Esophagus squamous epithelium (tissue), 5 donors: ENCODE results near the gene SLC7A9. TPM values are rescaled to one million over a fixed set of nuclear protein-coding genes. Genes with fewer than 3 reads are reported as not detected.

Source experiments
- DNase-seq: peaks from one replicate; lab custom pipeline; 2025; lab: John Stamatoyannopoulos, UW
- H3K27ac ChIP-seq, 4 donors: fragments of 200-600 bp; sonication (generic); one replicate each; pipeline ENCODE4 v1.5.1; 2016 to 2019; ENCODE audit warnings: mild to moderate bottlenecking in 1 of 4
- H3K27me3 ChIP-seq, 4 donors: fragments of 200-600 bp; sonication (generic); 1 replicate in 3 of 4; 2 replicates in 1 of 4; pipeline versions ENCODE4 v1.5.1 to v1.6.0; 2017 to 2021; ENCODE audit warnings: antibody characterized with exemption in 1 of 4
- H3K36me3 ChIP-seq, 3 donors: fragments of 200-600 bp; sonication (generic); one replicate each; pipeline ENCODE4 v1.5.1; 2016 to 2019
- H3K4me1 ChIP-seq, 3 donors: fragments of 200-600 bp; sonication (generic); one replicate each; pipeline ENCODE4 v1.5.1; 2017 to 2019
- H3K4me3 ChIP-seq, 4 donors: fragments of 200-600 bp; sonication (generic); 1 replicate in 3 of 4; 2 replicates in 1 of 4; pipeline ENCODE4 v1.5.1; 2016 to 2019; ENCODE audit warnings: mild to moderate bottlenecking in 2 of 4, moderate library complexity in 1 of 4
- H3K9me3 ChIP-seq, 3 donors: fragments of 200-600 bp; sonication (generic); one replicate each; pipeline ENCODE4 v1.5.1; 2016 to 2019
- POLR2A ChIP-seq, 4 donors: fragments of 450-650 bp; IDR thresholded peaks; one replicate each; pipeline ENCODE4 v1.6.1; 2017; ENCODE audit warnings: antibody characterized with exemption in 4 of 4, mild to moderate bottlenecking in 4 of 4, moderate library complexity in 3 of 4
- WGBS, 2 donors: methylation state at CpG; one replicate each; pipeline ENCODE4 v1.1.5; 2018; 5-methylcytosine and 5-hydroxymethylcytosine counted together
- intact Hi-C: fragments of 100-400 bp; cut with DNase I; formaldehyde crosslinking; loops from one replicate; pipeline ENCODE4 v1.15.0; 2022
- small RNA-seq, 4 donors: library from RNA; depleted of rRNA; stranded (forward); fragments of <200 nt; gene quantifications; one replicate each; pipeline ENCODE3, GENCODE V24; 2016
- total RNA-seq, 4 donors: library from RNA; depleted of rRNA; stranded (reverse); fragments of >200 nt; gene quantifications; one replicate each; pipeline ENCODE4 v1.1.0, GENCODE V29; 2016
- TF ChIP-seq, protein P1 (sequence below), 6 experiments: fragments of 450-650 bp in 4 of 6; fragments of 200-600 bp in 2 of 6; sonication (generic) in 2 of 6; IDR thresholded peaks; one replicate each; pipeline ENCODE4 v1.5.1; 2016 to 2019; ENCODE audit warnings: antibody characterized with exemption in 6 of 6, mild to moderate bottlenecking in 4 of 6, moderate library complexity in 4 of 6
- donor health status: DM: yes; HTN: yes; CAD: no.

SLC7A9 gene
- total RNA-seq, 4 donors from 2014 or later: 0.19 TPM; not detected in 3

DNA sequence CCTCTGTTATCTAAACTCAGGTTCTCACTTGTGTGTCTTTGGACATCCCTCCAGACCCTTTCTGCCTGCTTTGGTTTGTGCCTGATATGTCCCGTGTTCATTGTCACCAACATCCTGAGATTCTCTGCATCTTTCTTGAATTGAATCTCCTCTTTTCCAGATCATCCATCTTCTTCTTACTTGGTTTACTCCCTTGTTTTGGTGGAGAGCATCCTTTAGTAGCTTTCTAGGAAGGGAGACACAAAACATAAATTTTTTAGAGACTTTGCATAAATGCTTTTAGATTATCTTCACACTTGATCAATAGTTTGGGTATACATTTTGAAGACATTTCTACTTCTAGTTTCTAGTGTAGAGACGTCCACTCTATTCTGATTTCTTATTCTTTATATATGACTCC, 88.3 kb downstream of the SLC7A9 start:
- DNase-seq: no peak
- H3K36me3 ChIP-seq: no peaks in the 10 kb centered on the region
- H3K27me3 ChIP-seq: no peaks in the 10 kb centered on the region
- H3K4me1 ChIP-seq: peaks cover 0 to 3% (median under 1%) of the 10 kb centered on the region in 3 donors
- H3K4me3 ChIP-seq: no peak overlapping the region
- H3K9me3 ChIP-seq: peaks cover 0 to 6% (median 0%) of the 10 kb centered on the region in 3 donors
- intact Hi-C loops: no loop called here
- no peak for TF ChIP-seq POLR2A (IDR thresholded peaks at IDR 0.05)
- TF ChIP-seq, protein P1, sequence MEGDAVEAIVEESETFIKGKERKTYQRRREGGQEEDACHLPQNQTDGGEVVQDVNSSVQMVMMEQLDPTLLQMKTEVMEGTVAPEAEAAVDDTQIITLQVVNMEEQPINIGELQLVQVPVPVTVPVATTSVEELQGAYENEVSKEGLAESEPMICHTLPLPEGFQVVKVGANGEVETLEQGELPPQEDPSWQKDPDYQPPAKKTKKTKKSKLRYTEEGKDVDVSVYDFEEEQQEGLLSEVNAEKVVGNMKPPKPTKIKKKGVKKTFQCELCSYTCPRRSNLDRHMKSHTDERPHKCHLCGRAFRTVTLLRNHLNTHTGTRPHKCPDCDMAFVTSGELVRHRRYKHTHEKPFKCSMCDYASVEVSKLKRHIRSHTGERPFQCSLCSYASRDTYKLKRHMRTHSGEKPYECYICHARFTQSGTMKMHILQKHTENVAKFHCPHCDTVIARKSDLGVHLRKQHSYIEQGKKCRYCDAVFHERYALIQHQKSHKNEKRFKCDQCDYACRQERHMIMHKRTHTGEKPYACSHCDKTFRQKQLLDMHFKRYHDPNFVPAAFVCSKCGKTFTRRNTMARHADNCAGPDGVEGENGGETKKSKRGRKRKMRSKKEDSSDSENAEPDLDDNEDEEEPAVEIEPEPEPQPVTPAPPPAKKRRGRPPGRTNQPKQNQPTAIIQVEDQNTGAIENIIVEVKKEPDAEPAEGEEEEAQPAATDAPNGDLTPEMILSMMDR (IDR thresholded peaks at IDR 0.05): no peak
- WGBS, 2 donors: 88 to 98% methylated on average over 2 of the region's 2 CpGs
- H3K27ac ChIP-seq: no peak overlapping the region

Small RNA genes within 50 kb of the gene (small RNA-seq; reads per million reads assigned to genes)
- 0 reads per million in 4 donors for gene RN7SKP22

Other genes starting within 250 kb of the SLC7A9 start
- gene ANKRD27, start 194.6 kb downstream of the SLC7A9 start, total RNA-seq: 10 to 100 TPM; 19.5 to 29.2 (median 21.5) TPM
- gene RGS9BP, start 193.9 kb downstream of the SLC7A9 start, total RNA-seq: 1 to 10 TPM in 1 of 4 donors, under 1 TPM in 3; 0.09 to 2.0 (median 0.23) TPM
- 10 to 100 TPM; 13.3 to 20.8 (median 14.1) TPM for gene NUDT19, start 177.9 kb downstream of the SLC7A9 start, total RNA-seq
- 1 to 10 TPM in 1 of 4 donors, under 1 TPM in 2, not detected in 1; 0.18 to 1.7 (median 0.42) TPM for gene TDRD12, start 150.0 kb downstream of the SLC7A9 start, total RNA-seq
- 10 to 100 TPM in 1 of 4 donors, 1 to 10 TPM in 3; 4.6 to 10.5 (median 8.7) TPM for gene CEP89, start 102.2 kb upstream of the SLC7A9 start, total RNA-seq
- 1 to 10 TPM in 3 of 4 donors, under 1 TPM in 1; 0.91 to 3.9 (median 2.1) TPM for gene FAAP24, start 102.5 kb upstream of the SLC7A9 start, total RNA-seq
- 1 to 10 TPM; 1.1 to 1.6 (median 1.6) TPM for gene RHPN2, start 195.1 kb upstream of the SLC7A9 start, total RNA-seq
- 1 to 10 TPM; 3.6 to 9.3 (median 6.2) TPM for gene GPATCH1, start 211.4 kb upstream of the SLC7A9 start, total RNA-seq